Measurements from ENCODE around the gene GOLM1.

Gene GOLM1

GRCh38 chr9:86021166-86021565 lies 78.2 kb downstream of the GOLM1 start:
- intact Hi-C loops (cut with DNase I), result no loop called here
- no peak for DNase-seq

- no peak for DNase-seq
- intact Hi-C loops (cut with DNase I), result no loop called here
Observed at GRCh38 chr9:86020731-86021130, 78.6 kb downstream of the GOLM1 start.

- intact Hi-C loops (cut with DNase I), result no loop called here
- DNase-seq, result no peak
Observed at GRCh38 chr9:86009133-86009532, 90.2 kb downstream of the GOLM1 start.

- intact Hi-C loops (cut with DNase I), result no loop called here
- DNase-seq, result no peak
Observed at GRCh38 chr9:86005253-86005775, 94.0 kb downstream of the GOLM1 start.

GRCh38 chr9:85995599-85995998 lies 103.8 kb downstream of the GOLM1 start:
- DNase-seq, result no peak
- intact Hi-C loops (cut with DNase I), result no loop called here

- intact Hi-C loops (cut with DNase I), result no loop called here
Observed at GRCh38 chr9:85995097-85995496, 104.3 kb downstream of the GOLM1 start.

GRCh38 chr9:85994191-85994590 lies 105.2 kb downstream of the GOLM1 start:
- intact Hi-C loops (cut with DNase I), result no loop called here
- no peak for DNase-seq

More at GRCh38 chr9:85995097-85995496, 104.3 kb downstream of the GOLM1 start:
- DNase-seq, result no peak

- DNase-seq, result no peak
- intact Hi-C loops (cut with DNase I), result no loop called here
Observed at GRCh38 chr9:85987236-85987635, 112.1 kb downstream of the GOLM1 start.

- intact Hi-C loops (cut with DNase I), result no loop called here
- DNase-seq, result no peak
Observed at GRCh38 chr9:85984457-85984856, 114.9 kb downstream of the GOLM1 start.

GRCh38 chr9:85981369-85981768 lies 118.0 kb downstream of the GOLM1 start:
- no peak for DNase-seq
- intact Hi-C loops (cut with DNase I), result no loop called here

- intact Hi-C loops (cut with DNase I), result no loop called here
- no peak for DNase-seq
Observed at GRCh38 chr9:85978496-85978895, 120.9 kb downstream of the GOLM1 start.
